HepG2 (cell line): ENCODE data around the gene DOCK4. TPM values are rescaled to one million over a fixed set of nuclear protein-coding genes. Genes with fewer than 3 reads are reported as not detected.
A peak's percentile ranks its signal among the peaks of the same experiment; 100 is the strongest.

ENCODE experiments used
- AGO2 ChIP-seq: fragments of 200-400 bp; formaldehyde crosslinking; optimal IDR thresholded peaks from 2 replicates; pipeline ENCODE3; 2017; ENCODE audit warnings: mild to moderate bottlenecking, low read depth, low read length, moderate library complexity
- GPBP1L1 ChIP-seq: sonication (generic); formaldehyde crosslinking; IDR thresholded peaks from 2 replicates; pipeline ENCODE4 v1.5.0; 2020; ENCODE audit warnings: mild to moderate bottlenecking, missing genetic modification reagents
- HDAC1 ChIP-seq: sonication (generic); formaldehyde crosslinking; IDR thresholded peaks from 2 replicates; pipeline ENCODE4 v1.5.1; 2020; ENCODE audit warnings: mild to moderate bottlenecking, missing genetic modification reagents
- HES4 ChIP-seq: sonication (generic); formaldehyde crosslinking; IDR thresholded peaks from 2 replicates; pipeline ENCODE4 v1.9.0; 2021; ENCODE audit warnings: mild to moderate bottlenecking, missing genetic modification reagents, borderline replicate concordance
- KAT8 ChIP-seq: IDR thresholded peaks from 2 replicates; pipeline ENCODE4 v1.6.1; 2016; ENCODE audit warnings: missing genetic modification reagents, missing compliant biosample characterization
- MTF1 ChIP-seq: sonication (generic); formaldehyde crosslinking; IDR thresholded peaks from 2 replicates; pipeline ENCODE4 v1.5.0; 2020; ENCODE audit warnings: missing genetic modification reagents
- NFE2 ChIP-seq: sonication (generic); formaldehyde crosslinking; IDR thresholded peaks from 2 replicates; pipeline ENCODE4 v1.4.0; 2020; ENCODE audit warnings: missing genetic modification reagents
- NR3C1 ChIP-seq: sonication (generic); formaldehyde crosslinking; IDR thresholded peaks from 2 replicates; pipeline ENCODE4 v1.4.0; 2020; ENCODE audit warnings: missing genetic modification reagents
- PRDM10 ChIP-seq: sonication (generic); formaldehyde crosslinking; IDR thresholded peaks from 2 replicates; pipeline ENCODE4 v1.4.0; 2020; ENCODE audit warnings: low read depth, missing genetic modification reagents
- RARG ChIP-seq: sonication (generic); formaldehyde crosslinking; IDR thresholded peaks from 2 replicates; pipeline ENCODE4 v1.4.0; 2020; ENCODE audit warnings: low read depth, mild to moderate bottlenecking, missing genetic modification reagents
- STAT6 ChIP-seq: sonication (generic); formaldehyde crosslinking; IDR thresholded peaks from 2 replicates; pipeline ENCODE4 v1.4.0; 2020; ENCODE audit warnings: missing genetic modification reagents, mild to moderate bottlenecking, borderline replicate concordance
- TRIM24 ChIP-seq: sonication (generic); formaldehyde crosslinking; IDR thresholded peaks from 2 replicates; pipeline ENCODE4 v1.8.0; 2022; ENCODE audit warnings: mild to moderate bottlenecking, missing genetic modification reagents
- ZKSCAN5 ChIP-seq: sonication (generic); formaldehyde crosslinking; IDR thresholded peaks from 2 replicates; pipeline ENCODE4 v1.5.1; 2020; ENCODE audit warnings: mild to moderate bottlenecking, missing genetic modification reagents
- ZNF101 ChIP-seq: sonication (generic); formaldehyde crosslinking; IDR thresholded peaks from 2 replicates; pipeline ENCODE4 v1.4.0; 2020; ENCODE audit warnings: mild to moderate bottlenecking, low read depth, missing genetic modification reagents, borderline replicate concordance
- ZNF230 ChIP-seq: sonication (generic); formaldehyde crosslinking; IDR thresholded peaks from 2 replicates; pipeline ENCODE4 v1.4.0; 2020; ENCODE audit warnings: mild to moderate bottlenecking, missing genetic modification reagents
- ZNF281 ChIP-seq: sonication (generic); formaldehyde crosslinking; IDR thresholded peaks from 2 replicates; pipeline ENCODE4 v1.4.0; 2020; ENCODE audit warnings: missing genetic modification reagents, borderline replicate concordance
- ZNF430 ChIP-seq: sonication (generic); formaldehyde crosslinking; IDR thresholded peaks from 2 replicates; pipeline ENCODE4 v1.9.0; 2021; ENCODE audit warnings: mild to moderate bottlenecking, missing genetic modification reagents
- ZNF639 ChIP-seq: conservative IDR thresholded peaks from 2 replicates; pipeline ENCODE4 v1.6.1; 2018; ENCODE audit warnings: missing genetic modification reagents
- polyA plus RNA-seq, 8 experiments: library from polyadenylated mRNA; depleted of rRNA in 3 of 8; stranded (reverse) in 7 of 8; unstranded in 1 of 8; fragments of >200 nt; fragmentation: Illumina TruSeq in 4 of 8; extraction: Trizol in 4 of 8; gene quantifications; 2 replicates each; pipeline versions ENCODE4 v1.2.1 to v1.2.3, GENCODE V29; 2011 to 2016; ENCODE audit warnings: low read depth in 4 of 8, missing spikeins in 1 of 8, mixed read lengths in 1 of 8; ENCODE audit not compliant: insufficient read depth in 1 of 8
- total RNA-seq, 5 experiments: library from RNA; depleted of rRNA; stranded (reverse); fragments of >200 nt; fragmentation: Illumina TruSeq; extraction: Trizol; gene quantifications; 2 replicates each; pipeline ENCODE4 v1.2.3, GENCODE V29; 2016; ENCODE audit warnings: low read depth in 1 of 5

DOCK4 gene
- total and polyA plus RNA-seq, 2 of the 13 experiments (the other 11 are each of a cell fraction or from before 2014, with no cell fraction given) = 13.5 to 17.4 TPM

GRCh38 chr7:112193915-112194502, 12.2 kb downstream of the DOCK4 start (continued):
- TF ChIP-seq ZNF281 (no peak), PRDM10 (CRISPR knock-in tag) (no peak), RARG (CRISPR knock-in tag) (no peak), HDAC1 (CRISPR knock-in tag) (peak; percentile 47; the same call in 1 of the 2 replicates), ZNF101 (CRISPR knock-in tag) (no peak), AGO2 (no peak), MTF1 (no peak), TRIM24 (CRISPR knock-in tag) (no peak), KAT8 (CRISPR knock-in tag) (peak; percentile 48; the same call in 1 of the 2 replicates), ZNF230 (CRISPR knock-in tag) (no peak), ZKSCAN5 (CRISPR knock-in tag) (no peak), ZNF639 (CRISPR knock-in tag) (no peak), STAT6 (CRISPR knock-in tag) (no peak), NFE2 (CRISPR knock-in tag) (no peak), ZNF430 (CRISPR knock-in tag) (no peak), GPBP1L1 (CRISPR knock-in tag) (no peak), NR3C1 (no peak), HES4 (CRISPR knock-in tag) (no peak)
